ENCODE data around the gene EMSY.

EMSY gene

DNA sequence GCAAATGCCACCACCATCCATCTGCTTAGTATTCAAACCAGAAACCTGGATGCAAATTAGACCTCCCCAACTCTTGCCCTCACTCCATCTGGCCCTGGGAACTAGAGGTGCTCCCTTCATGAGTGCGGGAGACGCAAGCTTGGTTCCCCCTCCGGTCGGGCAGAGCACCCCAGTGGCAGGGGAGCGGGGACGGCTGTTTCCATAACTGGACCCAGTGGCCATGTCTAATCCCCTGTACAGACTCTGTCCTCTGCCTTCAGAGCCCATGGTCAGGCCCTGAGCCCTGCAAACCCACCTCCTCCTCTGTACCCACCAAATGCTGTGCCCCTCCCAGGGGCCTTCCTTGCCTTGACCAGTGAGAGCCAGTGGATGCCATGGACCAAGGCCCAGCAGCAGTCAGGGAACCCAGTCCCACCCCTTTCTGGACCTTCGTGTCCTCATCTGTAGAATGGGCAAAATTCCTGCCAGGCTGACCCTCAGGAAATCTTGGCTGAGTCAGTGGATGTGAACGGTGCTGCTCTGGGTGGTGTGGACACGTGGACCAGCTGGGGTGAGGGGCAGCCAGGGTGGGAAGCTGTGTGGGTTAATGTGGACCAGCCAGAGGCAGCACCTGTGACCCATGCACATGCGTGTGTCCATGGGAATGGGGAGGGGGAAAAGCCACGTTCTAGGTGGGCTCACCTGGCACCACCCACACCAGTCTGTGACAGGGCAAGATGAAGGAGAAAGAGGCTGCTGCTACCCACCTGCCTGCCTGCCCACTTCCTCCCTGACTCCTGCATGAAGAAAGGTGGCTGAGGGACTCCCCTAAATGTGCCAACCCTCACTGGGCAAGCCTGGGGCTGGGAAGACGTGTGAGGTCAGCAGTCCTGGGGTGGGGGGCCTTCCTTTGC lies 153.0 kb downstream of the EMSY start:
- DNase-seq, result no peak

DNA sequence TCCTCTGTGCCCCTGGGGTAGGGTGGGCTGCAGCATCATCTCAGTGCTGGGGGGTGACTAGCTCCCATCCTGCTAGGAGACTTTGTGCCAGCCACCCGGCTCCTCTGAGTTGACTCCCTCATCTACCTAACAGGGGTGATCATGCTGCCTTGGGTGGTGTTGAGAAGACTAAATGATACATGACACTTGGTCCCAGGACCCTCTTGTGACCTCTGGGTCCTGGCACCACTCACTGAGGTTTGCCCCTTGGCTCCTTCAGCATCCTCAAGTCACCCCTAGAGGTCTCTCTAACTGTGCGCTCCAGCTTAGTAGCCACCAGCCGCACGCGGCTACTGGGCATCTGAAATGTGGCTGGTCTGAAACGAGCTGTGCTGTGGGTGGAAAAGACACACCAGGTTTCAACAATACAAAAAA lies 153.6 kb downstream of the EMSY start:
- DNase-seq, result no peak

DNA sequence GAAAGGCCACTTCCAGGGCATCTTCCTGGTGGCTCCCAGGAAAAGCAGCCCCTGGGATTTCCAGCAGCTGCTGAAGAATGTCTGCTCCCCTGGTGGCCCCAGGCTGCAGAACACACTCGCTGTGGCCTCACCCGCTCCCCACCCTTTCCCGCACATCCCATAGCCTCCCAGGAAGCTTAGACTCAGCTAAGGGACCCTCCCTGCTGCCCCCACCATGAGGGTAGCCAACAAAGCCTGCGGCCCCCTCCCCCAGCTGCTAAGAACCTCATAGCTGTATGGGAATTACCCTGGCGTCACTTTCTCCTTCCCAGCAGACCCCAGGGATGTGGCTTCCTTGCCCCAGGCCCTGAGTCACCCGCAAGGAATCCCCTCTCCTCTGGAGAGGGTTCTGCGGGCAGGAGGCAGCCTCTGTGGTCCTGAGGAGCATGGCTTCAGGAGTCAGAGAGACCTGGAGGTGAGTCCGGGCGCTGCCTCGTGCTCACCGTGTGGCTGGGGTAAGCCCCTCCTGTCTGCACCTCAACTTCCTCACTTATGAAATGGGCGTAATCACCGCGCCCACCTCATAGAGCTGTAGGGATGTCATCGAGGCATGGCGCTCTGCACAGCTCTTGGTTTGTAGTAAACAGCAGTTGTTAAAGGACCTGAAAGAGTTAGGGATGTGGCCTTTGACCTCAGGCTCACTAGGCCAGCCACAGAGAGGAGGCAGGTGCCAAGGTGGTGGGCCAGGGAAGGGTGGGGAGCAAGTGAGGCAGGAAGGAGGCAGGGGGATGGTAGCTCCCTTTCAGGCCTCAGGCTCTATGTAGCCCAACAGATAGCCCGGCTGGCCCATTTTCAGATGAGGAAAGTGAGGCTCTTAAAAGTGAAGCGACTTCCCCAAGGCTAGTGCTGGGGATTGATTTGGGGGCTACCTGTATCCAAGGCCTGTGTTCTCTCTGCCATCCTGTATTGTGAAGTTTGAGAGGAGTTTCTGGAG lies 154.5 kb downstream of the EMSY start:
- no peak for DNase-seq

DNA sequence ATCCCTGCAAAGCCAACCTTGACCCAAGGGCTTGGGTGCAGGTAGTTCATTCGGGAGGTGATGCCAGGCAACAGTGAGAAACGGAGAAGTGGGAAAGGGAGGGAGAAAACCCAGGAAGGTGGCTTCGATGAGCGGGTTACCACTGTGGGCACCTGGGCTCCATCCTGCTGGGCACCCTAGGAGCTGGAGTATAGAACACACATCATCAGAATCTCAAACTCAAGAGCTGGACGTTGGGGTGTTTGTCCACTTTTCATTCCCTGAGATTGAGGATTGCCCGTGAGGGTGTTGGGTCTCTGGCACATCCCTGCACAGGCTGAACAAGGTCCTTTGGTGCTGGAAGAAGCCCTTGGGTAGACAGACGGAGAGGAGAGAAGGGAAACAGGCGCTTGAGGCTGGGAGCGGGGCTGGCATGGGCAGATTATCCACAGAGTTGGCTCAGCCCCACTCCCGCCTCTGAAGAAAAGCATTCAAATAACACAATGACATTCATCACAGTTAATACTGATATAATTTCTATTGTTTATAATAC lies 155.4 kb downstream of the EMSY start:
- no peak for DNase-seq

DNA sequence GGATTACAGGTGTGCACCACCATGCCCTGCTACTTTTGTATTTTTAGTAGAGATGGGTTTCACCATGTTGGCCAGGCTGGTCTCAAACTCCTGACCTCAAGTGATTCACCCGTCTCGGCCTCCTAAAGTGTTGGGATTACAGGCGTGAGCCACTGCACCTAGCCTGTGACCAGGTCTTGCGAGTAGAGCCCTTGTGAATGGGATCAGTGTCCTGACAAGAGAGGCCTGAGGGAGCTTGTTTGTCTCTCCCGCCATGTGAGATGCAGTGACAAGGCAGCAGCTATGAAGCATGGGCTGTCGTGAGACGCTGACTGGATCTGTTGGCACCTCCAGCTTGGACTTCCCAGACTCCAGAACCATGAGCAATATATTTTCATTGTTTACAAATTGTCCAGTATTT lies 156.5 kb downstream of the EMSY start:
- DNase-seq, result no peak

DNA sequence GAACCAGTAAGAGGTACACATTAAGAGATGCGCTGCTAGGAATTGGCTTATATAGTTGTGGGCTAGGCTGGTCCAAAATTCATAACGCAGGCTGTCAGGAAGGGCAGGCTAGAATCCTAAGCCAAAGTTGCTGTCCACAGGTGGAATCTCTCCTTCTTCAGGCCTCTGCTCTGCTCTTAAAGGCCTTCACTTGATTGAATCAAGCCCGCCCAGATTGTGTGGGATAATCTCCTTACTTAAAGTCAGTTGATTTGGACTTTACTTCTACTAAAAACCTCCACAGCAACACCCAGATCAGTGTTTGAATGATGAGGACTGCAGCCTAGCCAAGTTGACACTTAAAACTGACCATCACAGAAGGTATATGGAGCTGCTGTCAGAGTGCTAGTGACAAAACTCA lies 156.9 kb downstream of the EMSY start:
- no peak for DNase-seq

DNA sequence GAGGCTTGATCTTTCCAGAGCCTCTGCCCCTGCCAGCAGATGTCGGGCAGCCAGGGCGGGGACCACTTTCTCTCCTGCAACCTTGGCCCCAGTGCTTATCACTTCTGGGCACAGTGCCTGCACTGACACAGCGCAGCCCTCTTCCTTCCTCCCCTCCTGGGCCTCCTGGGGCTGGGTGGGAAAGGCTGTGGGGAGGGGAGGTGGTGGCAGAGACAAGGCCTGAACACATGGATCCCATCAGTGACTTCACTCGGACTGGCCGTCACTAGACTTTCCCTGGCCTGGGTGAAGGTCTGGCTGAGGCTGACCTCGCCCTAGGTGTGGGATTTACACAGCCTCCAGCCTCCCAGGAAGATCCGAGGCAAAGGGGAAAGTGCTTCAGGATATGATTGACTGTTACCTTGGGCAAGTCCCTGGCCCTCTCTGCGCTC lies 157.6 kb downstream of the EMSY start:
- no peak for DNase-seq
